COR-L47 (cell line): ENCODE results near the gene ANKRD44.
A peak's percentile ranks its signal among the peaks of the same experiment; 100 is the strongest.
"Not testable (repeated sequence)": the region's sequence is repeated elsewhere in the genome, so short reads cannot be mapped to it uniquely, and the experiment has no call there.

ENCODE experiments used
- DNase-seq: peaks from one replicate; lab custom pipeline; 2025; lab: John Stamatoyannopoulos, UW

The ANKRD44 gene

DNA sequence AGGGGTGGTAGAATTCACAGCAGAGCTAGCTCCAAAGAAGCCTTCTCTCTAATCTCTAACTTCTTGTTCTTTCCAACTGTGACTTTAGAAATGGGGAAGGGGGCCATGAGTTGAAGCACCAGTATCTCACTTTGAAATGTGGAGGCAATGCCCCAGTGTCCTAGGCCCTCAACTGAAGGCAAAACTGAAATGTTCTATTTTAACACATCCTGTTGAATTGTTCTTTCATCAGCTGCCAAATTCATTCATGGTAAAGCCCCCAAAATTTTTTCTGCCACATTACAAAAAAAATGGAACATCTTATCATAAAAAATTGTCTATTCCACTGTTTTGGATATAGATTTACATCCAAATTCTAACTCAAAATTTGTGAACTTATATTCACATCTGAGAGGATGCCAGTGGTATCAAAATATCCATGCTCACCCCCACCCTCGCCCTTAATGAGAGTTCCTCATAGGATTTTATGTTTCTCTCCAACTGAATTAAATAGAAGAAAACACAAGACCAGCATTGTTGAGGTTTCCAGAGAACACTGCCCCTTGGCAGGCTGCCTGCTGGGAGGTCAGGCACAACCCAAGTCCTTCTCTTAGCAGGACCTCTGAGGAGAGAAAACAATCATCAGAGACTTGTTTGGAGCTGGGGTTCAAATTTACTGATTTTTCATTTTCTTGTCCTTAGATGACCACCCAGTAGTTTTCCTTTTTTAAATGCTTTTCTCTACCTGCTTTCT, 236.7 kb downstream of the ANKRD44 start:
- DNase-seq, result no peak

- DNase-seq, result no peak
These were observed 237.3 kb downstream of the ANKRD44 start for GRCh38 chr2:197073270-197073669.

- no peak for DNase-seq
These were observed 238.0 kb downstream of the ANKRD44 start for GRCh38 chr2:197072533-197072932.

DNA sequence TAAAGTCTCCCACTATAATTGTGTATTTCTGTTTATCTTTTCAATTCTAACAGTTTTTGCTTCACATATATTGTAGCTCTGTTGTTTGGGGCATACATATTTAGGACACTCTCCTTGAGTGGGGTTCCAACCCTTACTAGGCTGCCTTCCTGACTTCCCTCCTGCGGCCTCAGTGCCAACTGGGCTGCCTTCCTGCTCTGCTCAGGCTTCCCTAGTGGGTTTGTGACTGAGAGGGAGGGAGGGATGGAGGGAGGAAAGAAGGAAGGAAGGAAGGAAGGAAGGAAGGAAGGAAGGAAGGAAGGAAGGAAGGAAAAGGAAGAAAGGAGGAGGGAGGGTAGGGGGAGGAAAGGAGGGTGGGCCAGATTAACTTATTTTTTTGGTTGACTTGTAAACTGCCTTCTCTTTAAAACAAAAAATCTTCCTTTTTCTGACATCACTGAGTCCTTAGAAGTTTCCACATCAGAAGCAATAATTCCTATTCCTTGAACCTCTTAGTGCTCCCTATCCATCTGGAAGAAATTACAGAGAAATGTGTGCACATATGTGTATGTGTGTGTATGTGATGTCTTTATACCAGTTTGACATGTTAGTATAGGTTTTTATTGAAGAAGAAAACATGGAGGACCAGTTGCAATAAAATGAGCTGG, 238.7 kb downstream of the ANKRD44 start:
- DNase-seq, result no peak

GRCh38 chr2:197071213-197071612, 239.4 kb downstream of the ANKRD44 start:
- DNase-seq, result no peak

DNA sequence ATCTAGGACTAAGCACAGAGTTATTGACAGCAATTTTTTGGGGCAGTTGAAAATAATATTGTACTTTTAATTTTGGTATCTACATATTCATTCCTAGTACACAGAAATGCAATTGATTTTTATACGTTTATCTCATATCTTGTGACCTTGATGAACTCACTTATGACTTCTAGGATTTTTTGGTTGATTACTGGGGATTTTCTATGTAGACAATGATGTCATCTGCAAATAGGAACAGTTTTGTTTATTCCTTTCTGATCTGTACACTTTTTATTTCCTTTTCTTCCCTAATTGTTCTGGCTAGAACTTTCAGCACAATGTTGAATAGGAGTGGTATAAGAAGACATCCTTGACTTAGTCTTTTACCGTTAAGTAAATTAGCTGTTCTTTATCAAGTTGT, 240.6 kb downstream of the ANKRD44 start:
- DNase-seq, result no peak

- not testable (repeated sequence) for DNase-seq
These were observed 248.0 kb downstream of the ANKRD44 start for GRCh38 chr2:197062574-197062973.

- no peak for DNase-seq
These were observed 251.1 kb downstream of the ANKRD44 start for GRCh38 chr2:197059477-197059876.

GRCh38 chr2:197058777-197059300, 251.7 kb downstream of the ANKRD44 start:
- DNase-seq, result no peak

GRCh38 chr2:197057959-197058358, 252.6 kb downstream of the ANKRD44 start:
- no peak for DNase-seq

DNA sequence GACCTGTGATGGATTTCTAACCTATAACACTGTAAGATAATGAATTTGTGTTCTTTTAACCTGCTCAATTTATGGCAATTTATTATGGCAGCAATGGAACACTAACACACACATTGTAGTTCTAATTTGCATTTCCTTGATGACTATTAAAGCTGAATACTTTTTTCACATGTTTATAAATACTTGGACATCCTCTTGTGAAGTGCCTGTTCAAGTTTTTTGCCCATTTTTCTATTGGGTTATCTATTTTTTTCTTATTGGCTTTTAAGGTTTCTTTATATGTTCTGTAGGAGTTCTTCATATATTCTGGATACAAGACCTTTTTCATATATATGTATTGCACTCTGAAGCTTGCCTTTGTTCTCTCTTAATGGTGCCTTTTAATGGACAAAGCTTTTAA, 255.5 kb downstream of the ANKRD44 start:
- no peak for DNase-seq

DNA sequence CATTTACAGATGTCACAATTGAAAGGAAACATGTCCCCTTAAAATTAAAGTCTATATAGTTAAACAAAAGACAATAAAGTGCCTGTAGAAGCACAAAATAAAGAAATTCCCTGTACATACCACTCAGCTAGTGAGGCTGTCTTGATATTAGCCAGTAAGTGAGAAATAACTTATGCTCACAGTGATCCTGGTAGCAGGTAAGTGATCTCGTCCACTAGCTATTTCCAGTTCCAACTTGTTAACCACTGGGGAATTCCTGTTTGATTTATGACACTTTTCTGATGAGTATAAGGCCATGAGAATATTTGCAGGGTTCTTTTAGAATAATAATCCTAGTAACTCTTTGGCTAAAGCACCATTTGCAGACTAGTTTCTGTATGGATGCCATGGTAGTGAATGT, 256.1 kb downstream of the ANKRD44 start:
- no peak for DNase-seq

- DNase-seq, result peak; percentile 95
These were observed 258.2 kb downstream of the ANKRD44 start for GRCh38 chr2:197052356-197052755.

DNA sequence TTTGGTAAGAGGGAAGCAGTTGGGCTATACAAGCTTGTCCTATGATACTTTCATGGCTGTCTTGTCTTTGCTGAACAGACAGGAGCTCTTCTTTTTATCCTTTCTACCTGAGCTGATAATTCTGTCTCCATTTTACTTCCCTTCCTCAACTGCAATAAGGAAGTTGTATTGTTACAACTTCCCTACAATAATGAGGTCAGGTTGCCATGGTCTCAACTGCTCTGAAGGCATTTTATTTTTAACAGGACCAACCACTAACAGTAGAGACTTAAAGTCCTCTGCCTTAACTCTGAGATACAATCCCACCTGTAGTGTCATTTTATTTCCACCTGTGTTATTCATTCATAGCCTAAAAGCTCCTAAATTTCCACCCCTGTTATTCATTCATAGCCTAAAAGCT, 265.5 kb downstream of the ANKRD44 start:
- no peak for DNase-seq

GRCh38 chr2:197042739-197043196, 267.8 kb downstream of the ANKRD44 start:
- DNase-seq, result peak; percentile 65

DNA sequence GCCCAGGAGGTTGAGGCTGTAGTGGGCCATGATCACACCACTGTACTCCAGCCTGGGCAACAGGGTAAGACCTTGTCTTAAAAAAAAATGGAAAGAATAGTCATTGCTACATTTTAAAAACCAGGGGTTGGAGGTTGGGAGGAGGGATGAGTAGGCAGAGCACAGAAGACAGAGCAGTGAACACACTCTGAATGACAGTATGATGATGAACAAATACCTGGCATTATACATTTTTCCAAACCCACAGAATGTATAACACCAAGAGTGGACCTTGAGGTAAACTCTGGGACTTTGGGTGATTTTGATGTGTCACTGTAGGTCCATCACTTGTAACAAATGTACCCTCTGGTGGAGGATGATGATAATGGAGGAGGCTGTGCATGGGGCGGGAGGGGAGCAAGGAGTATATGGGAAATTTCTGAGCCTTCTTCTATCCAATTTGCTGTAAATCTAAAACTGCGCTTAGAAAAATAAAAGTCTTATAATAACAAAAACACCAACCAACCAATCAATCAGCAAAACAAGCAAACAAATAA, 272.6 kb downstream of the ANKRD44 start:
- DNase-seq, result no peak

DNA sequence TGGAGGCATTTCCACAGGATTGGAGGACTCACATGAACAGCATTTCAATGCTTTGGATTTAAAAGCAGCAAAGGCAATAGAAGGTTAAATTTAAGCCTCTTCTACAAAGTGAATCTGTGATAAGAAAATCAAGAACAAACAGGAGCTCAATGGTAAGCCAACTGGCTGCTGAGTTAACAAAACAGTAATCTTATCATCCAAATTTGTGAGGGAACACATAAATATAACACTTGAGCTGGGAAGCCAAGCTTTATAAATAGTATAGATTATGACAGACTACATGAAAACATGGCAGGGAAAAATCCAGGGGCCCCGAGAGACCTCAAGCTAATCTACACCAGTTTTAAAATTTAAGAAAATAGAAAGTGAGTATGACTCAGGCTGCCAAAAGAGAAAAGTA, 275.6 kb downstream of the ANKRD44 start:
- DNase-seq, result no peak

- DNase-seq, result no peak
These were observed 276.3 kb downstream of the ANKRD44 start for GRCh38 chr2:197034292-197034691.

DNA sequence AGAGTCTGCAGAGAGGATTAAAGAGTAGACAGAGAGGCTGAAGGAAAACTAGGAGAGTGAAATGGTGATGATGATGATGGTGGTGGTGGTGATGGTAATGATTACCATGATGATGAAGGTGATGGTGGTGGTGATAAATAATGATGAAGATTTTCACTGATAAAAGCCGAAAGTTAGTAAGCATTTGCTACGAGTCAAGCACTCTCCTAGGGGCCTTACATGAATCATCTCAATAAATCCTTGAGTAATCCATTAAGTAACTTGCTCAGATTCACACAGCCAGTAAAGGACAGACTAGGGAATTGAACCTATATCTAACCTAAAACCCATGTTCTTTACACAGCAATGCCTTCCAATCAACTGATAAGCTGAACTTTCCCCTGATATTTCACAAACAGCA, 277.4 kb downstream of the ANKRD44 start:
- no peak for DNase-seq

GRCh38 chr2:197031803-197032202, 278.8 kb downstream of the ANKRD44 start:
- no peak for DNase-seq

DNA sequence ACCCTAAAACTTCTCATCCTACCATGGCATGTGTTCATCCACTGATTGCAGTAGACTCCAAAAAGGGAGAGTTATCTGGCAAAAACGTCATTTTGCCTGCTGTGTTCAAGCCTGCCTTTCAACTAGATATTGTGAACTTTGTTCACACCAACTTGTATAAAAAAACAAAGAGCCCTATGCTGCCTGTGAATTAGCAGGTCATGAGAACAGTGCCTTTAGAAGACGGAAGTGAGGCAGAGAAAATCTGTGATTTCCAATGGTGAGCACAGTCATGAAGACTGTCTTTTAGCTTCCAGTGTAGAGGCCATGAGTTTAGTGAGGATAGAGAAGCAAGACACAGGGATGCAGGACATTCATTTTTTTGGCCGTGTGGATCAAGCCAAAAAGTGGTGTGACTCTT, 280.5 kb downstream of the ANKRD44 start:
- DNase-seq, result no peak

DNA sequence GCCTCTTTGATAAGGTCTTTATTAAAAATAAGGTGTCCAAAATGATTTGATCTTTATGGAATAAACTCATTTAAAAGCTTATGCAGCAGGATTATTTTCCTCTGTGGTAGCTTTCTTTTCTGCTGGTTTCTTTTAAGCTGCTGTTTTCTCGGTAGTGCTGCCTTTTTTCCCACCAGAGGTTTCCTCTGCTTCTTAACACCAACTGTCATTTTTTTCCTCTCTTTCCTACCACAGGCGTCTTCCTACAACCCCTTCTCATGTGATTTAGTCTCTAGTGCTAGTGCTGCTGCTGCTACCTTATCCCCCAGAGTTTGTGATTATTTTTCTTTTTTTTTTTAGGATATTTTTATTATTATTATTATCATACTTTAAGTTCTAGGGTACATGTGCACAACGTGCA, 281.9 kb downstream of the ANKRD44 start:
- no peak for DNase-seq

- no peak for DNase-seq
These were observed 282.4 kb downstream of the ANKRD44 start for GRCh38 chr2:197028230-197028629.
